Stimulated activated CD8-positive, alpha-beta memory T cell treated with anti-CD3 and anti-CD28 coated beads, Interleukin-7, amount 100 ng/mL, for 24 hours (primary cell): ENCODE results near the gene ANGPTL2.

Experiments used
- DNase-seq: peaks from one replicate; pipeline ENCODE4 v3.0.0-alpha.2; 2020; ENCODE audit warnings: low read depth

Gene ANGPTL2

GRCh38 chr9:127050591-127051001 lies 71.8 kb downstream of the ANGPTL2 start:
- no peak for DNase-seq

- DNase-seq, result no peak
These were observed 72.3 kb downstream of the ANGPTL2 start for GRCh38 chr9:127050152-127050551.

- no peak for DNase-seq
These were observed 72.9 kb downstream of the ANGPTL2 start for GRCh38 chr9:127049581-127049980.

GRCh38 chr9:127049044-127049443 lies 73.4 kb downstream of the ANGPTL2 start:
- DNase-seq, result no peak

GRCh38 chr9:127047971-127048370 lies 74.5 kb downstream of the ANGPTL2 start:
- no peak for DNase-seq

GRCh38 chr9:127045148-127045547 lies 77.3 kb downstream of the ANGPTL2 start:
- no peak for DNase-seq

- no peak for DNase-seq
These were observed 82.9 kb downstream of the ANGPTL2 start for GRCh38 chr9:127039492-127039891.

- no peak for DNase-seq
These were observed 83.9 kb downstream of the ANGPTL2 start for GRCh38 chr9:127038531-127038930.
